PC-3 (cell line): ENCODE measurements around the gene SPACA9. TPM values are rescaled to one million over a fixed set of nuclear protein-coding genes. Genes with fewer than 3 reads are reported as not detected.

Source experiments
- ATAC-seq: fragments of 200-7000 bp; cut with Tn5 transposase; 2 replicates; pipeline ENCODE4 v1.9.1; 2020; ENCODE audit warnings: mild to moderate bottlenecking, moderate library complexity
- BruUV-seq: library from RNA; stranded (reverse); fragments of 400-500 nt; replicated peaks from 2 replicates; lab custom pipeline; 2021; lab: Mats Ljungman, UMichigan
- CTCF ChIA-PET: fragments of 300-600 bp; sonication (Branson Sonifier 250); formaldehyde crosslinking; loops from one replicate; lab custom pipeline; 2022; ENCODE audit warnings: antibody characterized with exemption; lab: Charles Lee
- POLR2A ChIA-PET: fragments of 300-600 bp; sonication (Branson Sonifier 250); formaldehyde crosslinking; loops from one replicate; lab custom pipeline; 2022; ENCODE audit warnings: antibody characterized with exemption; ENCODE audit not compliant: unreplicated experiment; lab: Charles Lee
- DNase-seq: peaks from one replicate; pipeline ENCODE4 v3.0.0-alpha.2; 2015
- H2AFZ ChIP-seq: fragments of 300-600 bp; sonication (generic); 2 replicates; pipeline ENCODE4 v1.6.0; 2016; ENCODE audit warnings: antibody characterized with exemption, low read length
- H3F3A ChIP-seq: fragments of 300-600 bp; sonication (generic); one replicate; pipeline ENCODE4 v1.6.0; 2017; ENCODE audit warnings: antibody characterized with exemption, low read length, control low read depth, mild to moderate bottlenecking; ENCODE audit not compliant: unreplicated experiment
- H3K27ac ChIP-seq: fragments of 300-600 bp; sonication (generic); 2 replicates; pipeline ENCODE4 v1.5.1; 2016; ENCODE audit warnings: mild to moderate bottlenecking, low read length
- H3K27me3 ChIP-seq: fragments of 300-600 bp; sonication (generic); 2 replicates; pipeline ENCODE4 v1.6.1; 2016; ENCODE audit warnings: low read length, mixed read lengths
- H3K36me3 ChIP-seq: fragments of 300-600 bp; sonication (generic); 2 replicates; pipeline ENCODE4 v1.6.1; 2016; ENCODE audit warnings: low read depth, mixed run types, low read length, mixed read lengths
- H3K4me1 ChIP-seq: fragments of 300-600 bp; sonication (generic); 2 replicates; pipeline ENCODE4 v1.5.1; 2016; ENCODE audit warnings: low read length; ENCODE audit not compliant: insufficient read depth
- H3K4me2 ChIP-seq: fragments of 300-600 bp; sonication (generic); 2 replicates; pipeline ENCODE4 v1.6.0; 2016; ENCODE audit warnings: low read length
- H3K4me3 ChIP-seq: fragments of 300-600 bp; sonication (generic); 2 replicates; pipeline ENCODE4 v1.5.1; 2016; ENCODE audit warnings: mild to moderate bottlenecking, low read length, mixed read lengths
- H3K79me2 ChIP-seq: fragments of 300-600 bp; sonication (generic); 2 replicates; pipeline ENCODE4 v1.6.1; 2017; ENCODE audit warnings: low read length, mixed read lengths
- H3K9ac ChIP-seq: fragments of 300-600 bp; sonication (generic); 2 replicates; pipeline ENCODE4 v1.6.0; 2016; ENCODE audit warnings: mild to moderate bottlenecking, low read length
- H3K9me2 ChIP-seq: fragments of 300-600 bp; sonication (generic); replicated peaks from 2 replicates; pipeline ENCODE4 v1.6.1; 2016; ENCODE audit warnings: mixed run types, low read length, mixed read lengths
- H3K9me3 ChIP-seq: fragments of 300-600 bp; sonication (generic); 2 replicates; pipeline ENCODE4 v1.6.1; 2016; ENCODE audit warnings: low read length, mixed read lengths
- H4K20me1 ChIP-seq: fragments of 300-600 bp; sonication (generic); 2 replicates; pipeline ENCODE4 v1.6.1; 2016; ENCODE audit warnings: low read length, mixed read lengths
- EZH2 ChIP-seq: fragments of 300-600 bp; sonication (generic); IDR thresholded peaks from one replicate; pipeline ENCODE4 v1.6.1; 2017; ENCODE audit warnings: antibody characterized with exemption, mild to moderate bottlenecking, low read length; ENCODE audit not compliant: unreplicated experiment
- EZH2phosphoT487 ChIP-seq: fragments of 300-600 bp; sonication (generic); IDR thresholded peaks from 2 replicates; pipeline ENCODE4 v1.6.1; 2018; ENCODE audit warnings: mild to moderate bottlenecking, antibody characterized with exemption, low read length, borderline replicate concordance
- intact Hi-C: fragments of 100-400 bp; cut with micrococcal nuclease; formaldehyde crosslinking; loops from 2 replicates; pipeline ENCODE4 v1.9.0; 2023
- total RNA-seq: library from RNA; depleted of rRNA; stranded (reverse); fragments of >200 nt; gene quantifications from 2 replicates; pipeline ENCODE4 v1.2.3, GENCODE V29; 2014
- TF ChIP-seq, protein P1 (sequence below): fragments of 300-600 bp; sonication (generic); conservative IDR thresholded peaks from 2 replicates; pipeline ENCODE4 v1.5.1; 2017; ENCODE audit warnings: antibody characterized with exemption, low read depth, mild to moderate bottlenecking, low read length

Gene SPACA9
- total RNA-seq, 1 experiment from 2014 or later, result 2.3 TPM

DNA sequence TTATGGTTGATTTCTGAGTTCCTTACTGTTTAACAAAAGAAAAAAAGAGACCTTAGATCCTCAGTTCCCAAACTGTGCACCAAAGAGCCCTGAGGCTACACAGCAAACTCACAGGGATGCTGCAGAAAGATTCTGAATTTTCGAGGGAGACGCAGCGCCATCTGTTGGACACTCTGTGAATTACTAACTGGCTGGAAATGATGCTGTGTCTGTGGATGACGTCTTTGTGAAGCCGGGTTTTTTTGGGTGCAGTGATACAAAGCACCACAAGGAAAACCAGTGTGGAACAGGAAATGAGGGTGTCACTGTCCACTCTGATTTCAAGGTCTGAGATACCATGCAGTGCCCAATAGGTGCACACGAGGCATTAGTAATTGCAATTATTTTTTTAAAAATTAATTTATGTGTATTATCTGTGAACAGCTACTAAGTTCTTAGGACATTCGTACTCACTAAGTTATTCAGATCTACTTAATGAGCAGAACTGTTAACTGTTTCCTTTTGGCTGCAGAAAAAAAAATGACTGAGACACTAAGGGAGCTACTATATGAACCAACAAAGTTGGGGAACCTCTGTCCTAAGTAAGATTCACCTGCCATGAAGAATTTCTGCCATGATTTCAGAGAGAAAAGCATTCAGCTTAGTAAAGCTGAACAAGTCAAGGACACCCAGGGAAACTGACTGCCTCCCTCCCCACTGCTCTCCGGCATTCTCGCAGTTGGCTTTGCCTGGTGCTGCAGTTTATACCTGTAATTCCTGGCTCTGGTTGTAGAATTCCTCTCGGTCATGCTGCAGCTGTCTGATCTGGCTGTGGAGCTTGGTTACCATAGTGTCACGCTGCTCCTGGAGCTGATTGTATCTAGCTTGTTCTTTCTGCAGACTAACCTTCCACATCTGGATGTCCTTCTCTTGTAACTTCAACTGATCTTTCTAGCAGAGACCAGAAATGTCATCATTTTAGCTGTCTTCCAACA is 23.4 kb downstream of the SPACA9 start:
- Histone ChIP-seq H3K4me2 (no peak overlapping the region), H4K20me1 (no peaks in the 10 kb centered on the region), H3K79me2 (no peaks in the 10 kb centered on the region), H3K27ac (no peak overlapping the region), H3K9me3 (no peaks in the 10 kb centered on the region), H3K4me1 (no peaks in the 10 kb centered on the region), H3F3A (no peaks in the 10 kb centered on the region), H3K9ac (no peak overlapping the region), H3K9me2 (no peaks in the 10 kb centered on the region), H3K4me3 (no peak overlapping the region), H2AFZ (no peak overlapping the region), H3K36me3 (peaks cover 11% of the 10 kb centered on the region), H3K27me3 (no peaks in the 10 kb centered on the region)
- no TSS peak for BruUV-seq
- ChIA-PET POLR2A (no interaction called here), CTCF (interaction anchor here (0.6 kb wide), 1 partner anchor 72 kb away, joined by 3 read pairs; no protein-coding TSS in a partner anchor)
- TF ChIP-seq EZH2 (no peak), EZH2phosphoT487 (no peak)
- TF ChIP-seq, protein P1, sequence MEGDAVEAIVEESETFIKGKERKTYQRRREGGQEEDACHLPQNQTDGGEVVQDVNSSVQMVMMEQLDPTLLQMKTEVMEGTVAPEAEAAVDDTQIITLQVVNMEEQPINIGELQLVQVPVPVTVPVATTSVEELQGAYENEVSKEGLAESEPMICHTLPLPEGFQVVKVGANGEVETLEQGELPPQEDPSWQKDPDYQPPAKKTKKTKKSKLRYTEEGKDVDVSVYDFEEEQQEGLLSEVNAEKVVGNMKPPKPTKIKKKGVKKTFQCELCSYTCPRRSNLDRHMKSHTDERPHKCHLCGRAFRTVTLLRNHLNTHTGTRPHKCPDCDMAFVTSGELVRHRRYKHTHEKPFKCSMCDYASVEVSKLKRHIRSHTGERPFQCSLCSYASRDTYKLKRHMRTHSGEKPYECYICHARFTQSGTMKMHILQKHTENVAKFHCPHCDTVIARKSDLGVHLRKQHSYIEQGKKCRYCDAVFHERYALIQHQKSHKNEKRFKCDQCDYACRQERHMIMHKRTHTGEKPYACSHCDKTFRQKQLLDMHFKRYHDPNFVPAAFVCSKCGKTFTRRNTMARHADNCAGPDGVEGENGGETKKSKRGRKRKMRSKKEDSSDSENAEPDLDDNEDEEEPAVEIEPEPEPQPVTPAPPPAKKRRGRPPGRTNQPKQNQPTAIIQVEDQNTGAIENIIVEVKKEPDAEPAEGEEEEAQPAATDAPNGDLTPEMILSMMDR, result peak; percentile 88
- intact Hi-C loops, result loop anchor here (5.0 to 10.0 kb wide), 2 partner anchors 97 to 395 kb away; no protein-coding TSS in a partner anchor
- DNase-seq (peak; percentile 86), ATAC-seq (peak; percentile 93)

DNA sequence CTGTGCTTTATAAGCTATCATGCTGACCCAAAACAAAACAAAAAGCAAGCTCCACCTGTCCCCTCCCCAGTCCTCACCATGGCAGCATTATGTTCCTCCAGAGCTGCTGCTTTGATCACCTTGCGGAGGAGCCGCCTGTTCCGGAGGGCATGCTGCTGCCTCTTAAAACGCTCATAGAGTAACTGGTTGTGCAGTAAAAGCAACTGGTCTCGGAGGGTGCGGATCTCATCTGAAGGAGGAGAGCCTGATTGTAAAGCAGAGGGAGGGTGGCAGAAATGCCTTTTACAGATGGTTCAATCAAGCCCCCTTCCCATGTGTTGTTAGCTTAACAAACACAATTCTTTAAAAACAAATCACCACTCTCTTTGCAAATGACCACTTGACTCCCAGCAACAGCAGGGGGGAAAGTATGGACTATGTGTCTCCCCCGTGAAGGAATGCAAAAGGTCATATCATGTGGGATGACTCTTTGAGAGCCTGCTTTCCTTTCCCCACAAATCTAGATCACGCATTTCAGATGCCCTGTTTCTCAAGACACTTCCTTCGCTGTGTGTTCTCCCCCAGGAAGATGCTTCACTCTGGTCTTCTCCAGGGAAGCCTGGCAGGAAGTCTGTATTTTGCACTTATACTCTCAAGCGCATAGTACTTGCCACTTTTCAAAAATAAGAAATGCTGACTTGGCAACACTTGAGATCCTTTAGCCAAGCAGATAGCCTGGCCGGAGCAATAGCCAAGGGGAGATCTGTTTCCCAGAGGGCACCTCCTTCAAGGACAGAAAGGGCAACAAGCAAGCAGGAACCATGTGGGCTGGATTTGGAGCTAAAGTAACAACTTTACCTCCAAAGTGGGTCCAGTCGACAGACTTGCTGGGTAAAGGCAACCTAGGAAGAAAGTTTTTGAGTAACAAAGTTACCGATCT is 25.1 kb downstream of the SPACA9 start:
- H2AFZ ChIP-seq, result no peak overlapping the region
- TF ChIP-seq EZH2phosphoT487 (no peak), EZH2 (no peak)
- TF ChIP-seq, protein P1, result no peak
- no peak overlapping the region for H3K9ac ChIP-seq
- ChIA-PET CTCF (no interaction called here), POLR2A (no interaction called here)
- no peaks in the 10 kb centered on the region for H3K9me2 ChIP-seq
- H3K79me2 ChIP-seq, result no peaks in the 10 kb centered on the region
- no peaks in the 10 kb centered on the region for H3K4me1 ChIP-seq
- no peaks in the 10 kb centered on the region for H3K27me3 ChIP-seq
- H4K20me1 ChIP-seq, result no peaks in the 10 kb centered on the region
- ATAC-seq (no peak), DNase-seq (no peak)
- no peaks in the 10 kb centered on the region for H3F3A ChIP-seq
- no TSS peak for BruUV-seq
- intact Hi-C loops, result loop anchor here (5.0 to 10.0 kb wide), 2 partner anchors 99 to 397 kb away; no protein-coding TSS in a partner anchor
- no peak overlapping the region for H3K27ac ChIP-seq
- H3K9me3 ChIP-seq, result no peaks in the 10 kb centered on the region
- no peak overlapping the region for H3K4me2 ChIP-seq
- peaks cover 11% of the 10 kb centered on the region; the same call in 1 of the 2 replicates for H3K36me3 ChIP-seq
- no peak overlapping the region for H3K4me3 ChIP-seq
